Right kidney (tissue), 1 donor: ENCODE data around the gene HSD11B2.

Experiments used
- DNase-seq: peaks from one replicate; pipeline ENCODE4 v3.0.0-alpha.2; 2016

The HSD11B2 gene

DNA sequence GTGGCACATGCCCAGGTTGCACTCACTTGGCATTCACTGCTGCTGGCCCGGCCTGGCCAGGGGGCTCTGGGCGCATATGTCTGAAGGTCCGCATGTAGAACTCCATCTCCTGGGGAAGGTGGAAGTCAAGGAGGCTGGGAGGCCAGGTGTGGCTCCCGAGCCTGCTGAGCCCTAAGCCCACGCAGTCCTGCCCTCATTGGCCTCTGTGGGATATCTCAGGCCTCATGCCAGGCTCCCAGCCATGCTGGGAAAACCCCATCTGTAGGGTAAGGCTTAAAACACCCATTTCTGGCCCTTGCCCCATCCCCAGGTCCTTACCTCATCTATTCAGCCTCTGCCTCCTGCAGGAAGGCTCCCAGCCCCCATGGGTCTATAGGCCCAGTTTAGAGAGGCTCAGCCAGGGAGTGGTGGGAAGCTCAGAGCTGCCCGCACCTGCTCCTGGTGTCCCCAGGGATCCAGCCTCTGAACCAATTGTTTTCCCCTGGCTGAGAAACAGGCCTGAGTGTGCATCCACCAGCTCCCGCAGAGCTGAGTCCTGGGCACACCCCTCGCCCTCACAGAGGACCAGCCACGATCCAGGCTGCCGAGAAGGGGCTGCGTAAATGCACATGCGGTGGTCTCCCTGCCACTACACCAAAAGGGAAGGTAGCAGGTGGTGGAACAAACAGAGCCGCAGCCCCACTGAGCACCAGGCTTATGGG, 35.3 kb upstream of the HSD11B2 start:
- peak; percentile 52 for DNase-seq

DNA sequence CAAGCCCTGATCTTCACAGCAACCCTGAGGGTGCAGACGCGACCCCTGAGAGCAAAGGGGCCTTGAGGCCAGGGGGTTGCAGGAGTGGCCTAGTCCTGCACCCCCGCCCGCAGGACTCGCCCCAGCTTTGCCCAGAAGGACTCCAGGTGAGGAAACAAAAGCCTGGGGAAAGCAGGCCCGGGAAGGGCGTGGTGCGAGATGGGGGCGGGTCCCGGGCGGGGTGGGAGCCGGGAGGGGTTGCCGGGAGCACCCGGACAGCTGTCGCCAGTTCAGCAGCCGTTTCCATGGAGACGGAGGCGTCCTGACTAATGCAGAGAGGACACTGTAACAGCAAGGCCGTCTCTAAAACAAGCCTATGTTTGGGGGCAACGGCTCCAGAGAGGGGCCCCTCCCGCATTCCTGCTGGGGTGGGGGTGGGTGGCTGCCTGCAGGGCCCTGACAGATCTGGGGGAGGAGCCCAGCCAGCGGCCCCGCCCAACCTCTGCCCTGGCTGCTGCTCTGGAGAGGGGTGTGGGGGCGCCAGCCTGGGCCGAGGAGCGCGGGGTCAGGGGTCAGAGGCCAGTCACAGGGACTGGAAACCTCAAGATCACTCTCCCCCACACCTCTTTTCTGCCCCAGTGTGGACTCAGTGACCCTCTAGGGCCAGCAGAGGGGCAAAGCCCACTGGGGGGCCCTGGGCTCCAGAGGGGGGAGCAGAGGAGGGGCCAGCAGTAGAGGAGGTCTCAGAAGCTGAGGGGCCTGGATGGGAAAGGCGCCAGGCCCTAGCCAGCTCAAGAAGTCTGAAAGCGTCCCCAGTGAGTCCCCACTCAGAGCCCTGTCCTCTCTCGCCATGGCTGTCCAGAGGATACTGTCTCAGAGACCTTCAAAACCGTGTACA, 34.5 kb upstream of the HSD11B2 start:
- peak; percentile 57 for DNase-seq

DNA sequence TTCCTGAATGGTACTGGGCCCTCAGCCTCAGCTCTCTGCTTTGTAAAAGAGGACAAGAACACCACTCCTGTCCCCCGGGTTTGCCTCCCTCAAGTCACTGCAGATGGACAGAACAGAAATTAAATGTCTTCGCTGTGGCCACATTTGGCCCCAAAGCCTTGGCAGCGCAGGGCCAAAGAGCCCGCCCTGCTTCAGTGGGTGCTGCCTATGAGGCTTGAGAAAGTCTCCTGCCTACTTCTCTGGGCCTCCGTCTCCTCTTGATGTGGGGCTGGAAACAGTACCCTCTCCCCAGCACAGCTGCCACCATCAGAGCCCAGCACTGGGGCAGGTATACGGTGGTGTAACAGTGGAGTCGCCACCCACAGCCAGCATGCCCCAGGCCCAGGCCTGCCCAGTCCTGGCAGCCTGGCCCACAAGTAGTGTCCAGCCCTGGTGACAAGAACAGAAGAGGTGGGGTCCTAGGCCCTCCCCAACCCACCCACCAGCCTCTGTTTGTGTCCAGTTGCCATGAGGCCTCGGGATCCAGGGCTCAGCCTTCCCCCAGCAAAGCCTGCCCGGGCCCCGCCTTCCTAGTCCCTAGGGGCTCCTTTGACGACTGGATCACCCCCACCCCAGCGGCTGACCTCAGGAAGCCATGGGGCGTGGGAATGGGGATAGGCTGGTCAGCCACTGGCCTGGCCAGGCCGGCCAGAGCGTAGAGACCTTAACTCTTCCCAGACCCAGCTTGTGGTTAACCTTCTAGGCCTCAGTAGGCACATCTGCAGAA, 33.7 kb upstream of the HSD11B2 start:
- peak; percentile 30 for DNase-seq

DNA sequence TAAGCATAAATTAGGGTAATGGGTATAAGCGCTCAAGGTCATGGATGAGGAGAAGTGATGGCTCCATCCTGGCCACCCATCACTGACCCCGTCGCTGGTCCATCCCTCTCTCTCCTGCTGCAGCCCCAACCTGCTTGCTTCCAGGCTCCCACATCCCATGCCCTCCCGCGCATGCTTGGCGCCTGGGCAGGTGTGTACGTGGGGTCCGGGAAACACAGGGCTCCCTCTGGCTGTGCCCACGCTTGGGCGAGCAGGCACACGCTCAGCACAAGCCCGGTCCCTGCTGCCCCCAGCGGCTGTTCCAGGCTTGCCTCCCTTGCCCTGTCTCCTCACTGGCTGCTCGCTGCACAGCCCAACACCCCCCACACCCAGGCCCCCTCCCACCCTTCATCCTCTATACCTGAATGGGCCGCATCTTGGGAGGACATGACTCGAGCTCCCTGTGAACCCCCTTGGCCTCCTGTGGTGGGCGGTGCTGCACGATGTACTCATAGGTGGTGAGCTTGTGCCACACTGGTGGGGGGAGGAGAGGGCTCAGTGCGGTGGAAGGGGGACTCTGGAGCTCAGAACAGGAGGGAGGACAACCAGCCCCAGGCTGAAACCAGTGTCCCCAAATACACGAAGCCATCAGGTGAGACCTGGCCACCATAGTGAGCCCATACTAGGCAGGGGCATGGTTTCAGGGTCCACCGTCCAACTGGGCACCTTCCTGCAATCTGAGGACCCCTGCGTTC, 32.9 kb upstream of the HSD11B2 start:
- DNase-seq = peak; percentile 51

DNA sequence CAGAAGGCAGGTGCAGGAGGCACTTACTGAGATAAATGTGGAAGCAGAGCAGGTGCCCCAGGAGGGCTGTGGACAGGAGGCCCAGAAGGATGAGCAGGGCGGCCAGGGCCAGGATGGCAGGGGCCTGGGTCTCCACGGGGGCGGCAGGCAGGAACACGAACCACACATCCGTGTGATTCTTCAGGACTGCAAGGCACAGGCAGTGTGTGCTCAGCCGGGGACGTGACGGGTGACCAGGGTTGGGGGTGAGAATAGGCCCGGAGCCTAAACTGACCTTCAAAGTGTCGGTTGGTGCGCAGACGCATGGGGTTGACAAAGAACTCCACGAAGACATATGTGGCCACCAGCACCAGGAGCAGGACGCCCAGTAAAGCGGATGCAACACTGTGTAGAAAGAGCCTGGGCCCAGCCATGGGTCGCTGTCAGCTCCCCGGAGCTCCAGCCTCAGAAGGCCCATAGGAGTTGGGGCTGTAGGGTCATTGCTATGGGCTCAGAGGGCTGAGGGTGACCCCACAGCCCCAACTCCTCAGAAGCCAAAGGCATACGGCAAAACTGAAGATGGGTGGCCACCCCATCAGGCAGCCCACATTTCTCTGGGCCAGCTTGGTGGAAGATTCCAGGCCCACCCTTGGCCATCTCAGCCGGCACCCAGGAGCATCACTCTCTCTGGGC, 32.2 kb upstream of the HSD11B2 start:
- DNase-seq = no peak

DNA sequence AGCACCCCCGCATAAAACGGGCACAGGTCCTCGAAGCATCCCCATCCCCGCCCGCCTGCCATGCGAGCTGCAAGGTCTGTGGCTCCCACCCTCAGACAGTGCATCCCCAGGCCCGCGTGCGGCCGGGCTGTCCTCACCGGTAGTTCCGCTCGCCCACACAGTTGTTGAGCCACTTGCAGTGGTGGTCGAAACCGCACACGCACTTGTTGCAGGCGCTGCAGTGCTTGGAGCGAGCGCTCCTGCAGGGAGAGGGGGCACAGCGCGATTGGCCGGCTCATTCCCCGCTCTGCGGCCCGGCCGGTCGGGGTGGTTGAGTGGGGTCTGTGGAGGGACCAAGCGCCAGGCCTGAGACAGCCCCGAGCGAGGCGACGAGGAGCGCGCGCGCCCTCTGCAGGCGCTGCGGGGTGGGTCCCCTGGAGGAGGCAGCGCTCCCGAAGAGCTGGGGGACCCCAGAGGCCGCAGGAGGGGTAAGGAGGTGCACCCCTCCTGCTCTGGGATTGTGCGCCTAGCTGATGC, 31.6 kb upstream of the HSD11B2 start:
- DNase-seq = peak; percentile 85

DNA sequence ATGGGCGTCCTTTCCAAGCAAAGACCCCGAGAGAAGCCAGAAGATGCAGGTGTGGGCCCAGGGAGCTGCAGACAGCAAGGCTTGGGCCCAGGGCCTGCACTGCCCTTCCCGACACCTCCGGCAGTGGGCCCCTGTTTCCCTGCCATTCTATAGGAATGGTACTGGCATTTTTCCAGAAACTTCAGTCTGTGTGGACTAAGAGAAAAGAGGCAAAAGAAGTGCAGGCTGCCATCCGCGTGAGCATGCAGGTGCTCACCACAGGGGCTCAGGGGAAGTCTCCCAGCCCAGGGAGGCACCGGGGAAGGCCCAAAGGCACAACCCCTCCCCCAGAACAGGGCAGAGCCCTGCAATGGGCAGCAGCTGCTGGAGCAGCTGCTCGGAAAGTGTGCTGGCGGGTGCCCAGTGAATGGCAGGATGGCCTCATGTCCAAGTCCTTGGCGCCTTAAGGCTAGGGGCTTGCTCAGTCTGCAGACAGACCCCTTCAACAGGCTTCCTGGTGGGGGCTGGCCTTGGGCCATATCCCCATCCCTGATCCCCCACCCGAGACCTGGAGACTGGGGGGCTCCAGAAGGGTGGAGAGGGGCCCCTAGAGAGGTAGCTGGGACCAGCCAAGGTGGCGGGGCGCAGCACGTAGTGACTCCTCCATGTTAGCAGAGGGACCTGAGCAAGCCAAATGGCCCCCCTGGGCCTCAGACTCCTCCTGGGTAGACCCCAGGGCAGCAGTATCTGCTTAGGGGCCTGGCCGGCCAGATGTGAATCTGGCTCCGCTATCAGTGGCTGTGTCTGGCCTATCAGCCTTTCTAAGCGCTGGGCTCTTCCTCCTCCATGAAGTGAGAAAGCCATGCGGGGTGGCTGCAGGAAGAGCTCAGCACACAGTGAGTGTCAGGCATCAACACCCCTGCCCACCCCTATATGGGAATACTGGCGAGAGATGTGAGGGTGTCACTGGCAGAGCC, 30.9 kb upstream of the HSD11B2 start:
- DNase-seq = no peak

DNA sequence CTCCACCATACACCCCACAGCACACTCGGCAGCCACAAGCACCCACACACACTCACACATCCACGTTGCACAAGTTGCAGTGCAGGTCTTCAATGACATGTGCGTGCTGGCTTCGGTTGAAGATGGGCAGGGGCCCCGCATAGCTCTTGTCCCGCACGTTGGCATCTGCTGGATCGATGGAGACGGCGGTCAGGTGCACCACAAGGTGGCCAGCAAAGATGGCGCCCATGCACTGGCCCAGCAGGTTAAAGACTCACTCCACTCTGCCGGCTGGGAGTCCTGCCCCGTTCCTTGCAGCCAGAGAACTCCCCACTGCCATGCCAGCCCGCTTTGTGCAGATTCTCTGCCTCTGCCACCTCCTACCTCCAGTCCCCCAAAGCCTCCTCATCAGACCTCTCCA, 30.0 kb upstream of the HSD11B2 start:
- no peak for DNase-seq

DNA sequence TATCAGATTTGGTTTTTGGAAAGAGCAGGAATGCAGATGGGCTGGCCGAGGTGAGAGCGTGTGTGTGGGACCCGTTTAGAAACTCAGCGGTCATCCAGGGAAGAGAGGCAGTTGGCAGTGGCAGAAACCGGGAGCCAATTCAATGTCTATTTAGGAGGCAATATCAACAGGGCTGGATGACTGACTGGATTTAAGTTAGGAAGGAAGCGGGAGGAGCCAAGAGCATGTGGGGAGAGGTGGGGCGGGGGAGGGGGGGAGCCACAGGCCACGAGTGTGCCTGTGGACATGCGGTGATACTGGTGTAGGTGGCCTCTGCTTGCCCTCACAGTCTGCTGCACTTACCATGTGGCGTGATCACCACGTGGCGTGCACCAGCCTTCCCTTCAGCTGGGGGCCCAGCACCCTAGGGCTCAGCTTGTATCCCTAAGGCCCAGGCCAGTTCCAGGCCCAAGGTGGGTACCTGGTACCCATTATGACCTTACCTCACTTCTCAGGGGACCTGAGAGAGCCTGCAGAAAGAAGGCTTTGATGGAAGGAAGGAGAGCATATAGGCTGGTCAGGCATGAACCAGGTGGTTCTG, 26.9 kb upstream of the HSD11B2 start:
- DNase-seq = no peak

DNA sequence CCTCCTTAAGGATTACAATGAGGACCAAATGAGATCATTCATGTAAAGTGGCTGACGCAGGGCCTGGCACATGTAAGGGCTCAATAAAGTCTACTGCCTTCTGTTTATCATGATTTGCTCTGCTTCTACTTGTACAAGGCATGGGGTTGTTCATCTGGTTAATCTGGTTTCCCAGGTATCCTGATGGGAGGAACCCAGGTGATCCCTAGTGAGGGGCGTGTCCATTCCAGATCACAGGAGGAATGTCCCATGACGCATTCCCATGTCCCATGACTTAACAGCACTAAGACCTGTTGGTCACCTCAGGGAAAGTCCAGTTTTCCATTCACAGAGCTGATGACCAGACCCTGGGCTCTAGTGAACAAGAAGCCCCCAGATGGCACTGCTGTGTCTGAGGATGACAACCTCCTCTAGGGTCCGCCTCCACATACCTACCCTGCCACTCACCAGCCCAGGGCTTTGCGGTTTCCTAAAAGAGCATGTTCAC, 26.1 kb upstream of the HSD11B2 start:
- no peak for DNase-seq

DNA sequence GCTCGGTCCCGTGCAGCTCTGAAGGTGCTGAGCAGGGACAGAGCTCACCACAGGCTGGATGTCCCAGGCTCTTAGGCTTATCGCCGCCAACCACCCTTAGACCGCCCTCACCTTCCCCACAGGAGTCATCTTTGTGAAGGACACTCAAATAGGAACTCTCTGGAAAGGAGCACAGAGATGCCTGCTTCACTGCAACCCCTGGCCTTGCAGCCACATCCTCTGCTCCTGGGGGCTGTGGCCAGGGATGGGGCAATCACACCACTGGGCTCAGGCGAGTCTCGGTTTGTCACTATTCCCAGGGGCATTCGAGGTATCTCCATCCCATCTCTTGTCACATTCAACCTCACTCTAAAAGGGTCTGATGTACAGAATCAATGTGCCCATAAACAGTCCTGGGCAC, 25.6 kb upstream of the HSD11B2 start:
- no peak for DNase-seq

DNA sequence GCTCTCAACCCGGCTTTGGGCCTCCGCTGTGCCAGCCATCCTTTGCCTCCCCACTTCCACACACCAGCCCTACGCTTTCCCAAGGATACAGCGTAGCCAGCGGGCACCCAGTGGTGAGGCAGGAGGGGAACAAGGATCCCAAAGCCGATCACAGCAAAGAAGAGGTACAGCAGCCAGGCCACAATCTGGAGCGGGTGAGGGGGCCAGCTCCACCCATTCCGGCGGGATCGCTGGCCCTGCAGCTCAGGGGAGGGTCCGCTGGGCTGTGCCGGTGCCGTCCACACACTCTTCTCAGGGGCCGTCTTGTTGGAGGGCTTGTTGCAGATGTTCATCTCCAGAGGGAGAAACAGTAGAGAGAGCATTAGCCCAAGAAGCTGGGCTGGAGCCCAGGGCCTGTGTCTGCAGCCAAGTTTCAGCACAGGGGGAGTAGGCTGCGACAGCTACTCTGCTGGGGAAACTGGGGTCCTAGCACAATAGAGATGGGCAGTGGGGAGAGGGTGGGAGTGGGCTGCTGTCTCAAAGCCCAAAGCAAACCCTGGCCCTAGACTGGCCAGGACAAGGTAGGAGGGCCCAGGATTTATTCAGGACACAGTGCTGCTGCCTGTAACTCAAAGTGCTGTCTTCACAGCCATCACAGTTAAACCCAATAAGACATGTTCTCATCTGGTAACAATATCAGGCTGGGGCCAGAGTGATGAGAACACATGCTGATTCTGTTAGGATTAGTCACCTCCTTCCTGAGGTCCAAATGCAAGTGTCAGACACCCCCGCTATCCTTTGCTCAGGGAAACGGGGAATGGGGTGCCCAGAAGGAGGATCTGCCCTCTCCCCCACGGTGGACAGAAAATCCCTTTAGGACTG, 24.6 kb upstream of the HSD11B2 start:
- no peak for DNase-seq

DNA sequence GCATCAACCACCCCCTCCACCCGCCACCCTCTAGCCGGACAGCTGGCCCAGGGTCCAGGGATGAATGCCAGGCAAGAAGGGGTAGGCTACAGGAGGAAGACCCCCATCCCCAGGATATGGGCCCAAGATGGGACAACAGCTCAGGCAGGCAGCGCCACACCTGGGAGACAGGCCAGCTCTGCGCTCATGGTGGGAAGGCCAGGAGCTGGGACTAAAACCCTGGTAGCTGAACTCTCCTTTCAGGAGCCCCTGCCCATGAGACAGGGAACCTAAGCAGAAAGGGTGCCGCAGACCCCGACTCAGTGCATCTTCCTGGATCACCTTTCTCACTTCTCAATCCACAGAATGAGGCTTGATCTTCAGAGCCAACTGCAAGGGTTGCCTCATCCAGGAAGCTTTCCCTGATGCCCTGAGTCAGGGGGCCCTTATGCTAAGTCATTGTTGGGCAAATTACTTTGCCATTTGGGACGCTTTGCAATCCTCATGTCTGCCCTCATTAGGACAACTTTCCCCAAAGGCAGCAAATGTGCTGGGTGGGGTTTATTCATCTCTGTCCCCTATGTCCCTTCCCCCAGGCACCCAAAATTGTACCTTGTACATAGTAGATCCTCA, 23.6 kb upstream of the HSD11B2 start:
- no peak for DNase-seq

DNA sequence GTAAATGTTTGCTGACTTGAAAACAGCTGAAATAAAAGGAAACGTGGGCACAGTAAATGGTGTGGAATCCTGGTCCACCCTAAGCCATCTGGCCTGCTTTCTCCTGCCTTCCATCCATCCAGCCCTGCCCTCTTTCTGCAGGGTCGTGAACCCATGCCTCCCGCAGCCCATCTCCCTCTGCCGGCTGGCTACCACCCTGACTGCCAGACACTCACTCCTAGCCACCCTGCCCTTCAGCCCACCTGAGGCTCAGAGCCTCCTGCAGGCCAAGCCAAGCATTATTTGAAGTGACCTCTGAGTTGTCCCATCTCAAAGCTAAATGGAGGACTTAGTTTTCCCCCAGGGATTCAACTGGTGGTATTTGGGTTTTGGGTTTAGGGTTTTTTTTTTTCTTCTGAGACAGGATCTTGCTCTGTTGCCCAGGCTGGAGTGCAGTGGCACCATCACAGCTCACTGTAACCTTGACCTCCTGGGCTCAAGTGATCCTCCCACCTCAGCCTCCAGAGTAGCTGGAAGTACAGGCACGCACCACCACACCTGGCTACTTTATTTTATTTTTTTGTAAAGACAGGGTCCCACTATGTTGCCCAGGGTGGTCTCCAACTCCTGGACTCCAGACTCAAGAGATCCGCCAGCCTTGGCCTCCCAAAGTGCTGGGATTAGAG, 23.0 kb upstream of the HSD11B2 start:
- DNase-seq = no peak

DNA sequence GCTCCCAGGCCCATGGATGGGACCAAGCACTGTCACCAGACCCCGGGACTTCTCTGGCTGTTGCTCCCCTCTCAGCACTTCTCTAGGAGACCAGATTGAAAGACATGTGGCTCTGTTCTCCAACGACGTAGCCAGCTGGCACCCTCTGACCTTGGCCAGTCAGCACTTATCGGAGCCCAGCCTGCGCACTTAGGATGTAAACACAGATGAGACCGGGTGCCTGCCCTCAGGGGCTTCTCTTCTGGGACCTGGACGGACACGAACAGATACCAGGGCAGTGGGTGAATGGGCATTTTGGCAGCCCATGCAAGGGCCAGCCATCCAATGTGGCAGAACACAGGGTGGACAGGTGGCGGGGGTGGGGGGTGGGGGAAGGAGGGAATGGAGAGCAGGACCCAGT, 21.3 kb upstream of the HSD11B2 start:
- no peak for DNase-seq

DNA sequence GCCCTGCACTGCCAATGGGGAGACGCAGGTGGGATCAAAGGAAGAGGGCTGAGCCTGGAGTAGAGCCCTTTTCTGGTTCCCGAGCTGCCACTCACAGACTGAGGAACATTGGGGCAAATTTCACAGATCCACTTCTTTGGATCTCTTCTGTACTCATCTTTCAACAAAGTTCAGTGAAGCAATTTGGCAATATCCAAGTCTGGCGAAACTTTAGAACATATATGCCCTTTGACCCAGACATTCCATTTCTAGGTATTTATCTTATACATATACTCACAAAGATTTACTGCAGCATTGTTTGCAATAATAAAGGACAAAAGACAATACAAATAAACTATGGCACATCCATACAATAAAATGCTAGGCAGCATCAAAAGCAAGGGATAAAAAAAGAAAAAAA, 19.6 kb upstream of the HSD11B2 start:
- DNase-seq = no peak

DNA sequence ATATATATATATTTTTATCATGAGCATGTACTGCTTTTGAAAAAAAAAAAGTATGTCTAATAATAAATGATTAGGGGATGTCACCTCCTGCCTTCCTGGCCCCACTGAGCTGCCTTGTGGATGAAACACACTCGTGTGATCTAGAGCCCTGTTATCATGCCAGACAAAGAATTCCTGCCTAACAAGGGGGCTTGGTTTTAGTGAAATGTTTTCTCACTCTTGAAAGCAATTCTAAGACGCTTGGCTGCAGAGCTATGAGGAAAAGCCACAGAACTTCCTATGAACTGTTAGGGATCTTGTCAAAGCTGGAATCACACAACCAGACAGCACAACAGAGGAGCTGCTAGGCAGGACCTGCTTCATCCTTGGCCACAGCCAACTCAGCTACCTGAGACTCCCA, 18.6 kb upstream of the HSD11B2 start:
- no peak for DNase-seq
